GM18499 (cell line): ENCODE data around the gene CASP8.

Experiments
- ATAC-seq: cut with Tn5 transposase; IDR thresholded peaks from one replicate; pipeline ENCODE4 v1.9.1; 2021; ENCODE audit warnings: moderate number of reproducible peaks; ENCODE audit not compliant: insufficient read depth, unreplicated experiment

Gene CASP8

GRCh38 chr2:201260302-201260800, at the start of gene CASP8:
Gene CASP8, plus strand, starts transcription at chr2:201260536. Its CDS starts 5,951 bp downstream, at chr2:201266487.
- ATAC-seq = no peak

DNA sequence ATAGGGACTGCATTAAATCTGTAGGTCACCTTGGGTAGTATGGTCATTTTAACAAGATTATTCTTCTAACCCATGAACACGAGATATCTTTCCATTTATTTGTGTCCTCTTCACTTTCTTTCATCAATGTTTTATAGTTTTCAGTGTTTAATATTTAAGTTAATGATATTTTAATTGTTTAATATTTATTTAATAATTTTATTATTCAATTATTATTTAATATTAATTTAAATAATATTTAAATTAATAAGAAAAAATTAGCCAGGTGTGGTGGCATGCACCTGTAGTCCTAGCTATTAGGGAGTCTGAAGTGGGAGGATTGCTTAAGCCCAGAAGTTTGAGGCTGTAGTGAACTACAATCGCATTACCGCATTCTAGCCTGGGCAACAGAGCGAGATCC, 44.4 kb upstream of the CASP8 start:
- no peak for ATAC-seq

DNA sequence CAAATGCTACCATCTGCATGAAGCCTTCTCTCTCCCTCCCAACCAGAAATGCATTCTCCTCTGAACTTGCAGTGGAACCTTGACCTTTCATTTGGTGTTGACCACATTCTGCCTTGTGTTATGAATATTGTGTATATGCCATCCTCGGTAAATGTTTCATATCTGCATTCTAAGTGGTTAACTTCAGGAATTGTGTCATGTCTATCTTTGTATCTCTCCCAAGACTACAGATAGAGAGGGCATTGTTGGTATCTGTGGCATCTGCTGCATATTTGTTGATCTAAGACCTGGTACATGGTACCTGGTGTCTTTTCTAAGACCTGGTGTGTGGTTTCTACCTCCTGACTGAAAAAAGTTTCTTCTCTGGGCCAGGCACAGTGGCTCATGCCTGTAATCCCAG, 43.4 kb upstream of the CASP8 start:
- no peak for ATAC-seq

DNA sequence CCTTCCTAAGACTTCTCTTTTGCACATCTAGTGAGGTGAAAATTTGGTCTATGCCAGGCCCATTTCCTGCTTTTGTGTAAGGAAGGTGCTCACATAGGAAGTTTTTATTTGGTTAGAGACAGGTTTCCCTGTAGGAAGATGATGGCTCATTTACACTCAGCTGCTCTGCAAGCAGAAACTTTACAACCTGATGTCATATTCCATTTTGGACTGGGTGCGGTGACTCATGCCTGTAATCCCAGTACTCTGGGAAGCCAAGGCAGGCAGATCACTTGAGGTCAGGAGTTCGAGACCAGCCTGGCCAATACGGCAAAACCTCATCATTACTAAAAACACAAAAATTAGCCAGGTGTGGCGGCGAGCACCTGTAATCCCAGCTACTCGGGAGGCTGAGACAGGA, 41.6 kb upstream of the CASP8 start:
- ATAC-seq = no peak

DNA sequence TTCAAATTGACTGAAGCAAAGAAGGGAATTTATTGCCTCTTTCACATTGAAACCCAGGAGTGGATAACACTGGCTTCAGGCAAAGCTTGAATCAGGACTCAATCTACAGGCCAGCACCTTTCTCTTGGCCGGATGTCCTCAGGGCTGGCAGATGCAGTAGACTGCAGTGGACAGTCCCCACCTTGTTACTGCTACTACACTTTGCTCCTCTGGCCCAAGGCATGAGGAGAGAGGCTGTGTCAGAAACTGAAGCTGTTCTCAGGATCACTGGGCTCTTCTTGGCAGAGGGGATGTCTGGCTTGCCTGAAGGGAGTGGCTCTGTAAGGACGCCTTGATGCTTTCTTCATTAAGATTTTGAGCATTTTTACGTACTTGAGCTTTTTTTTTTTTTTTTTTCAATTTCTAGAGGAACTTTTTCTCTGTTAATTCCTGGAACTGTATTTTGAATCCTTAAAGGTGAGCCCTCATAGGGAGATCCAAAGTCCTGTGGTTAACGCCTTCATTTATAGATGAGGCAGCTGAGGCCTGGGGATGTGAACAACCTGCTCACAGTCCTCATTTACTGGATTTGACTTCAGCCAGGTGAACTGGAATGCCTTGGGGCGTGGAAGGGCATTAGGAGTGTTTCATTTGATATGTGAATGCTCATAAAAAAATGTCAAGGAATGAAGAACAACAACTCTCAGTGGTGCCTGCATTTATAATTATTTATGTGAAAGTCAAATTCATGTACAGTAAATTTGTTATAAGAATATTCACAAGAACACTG, 40.8 kb upstream of the CASP8 start:
- no peak for ATAC-seq

DNA sequence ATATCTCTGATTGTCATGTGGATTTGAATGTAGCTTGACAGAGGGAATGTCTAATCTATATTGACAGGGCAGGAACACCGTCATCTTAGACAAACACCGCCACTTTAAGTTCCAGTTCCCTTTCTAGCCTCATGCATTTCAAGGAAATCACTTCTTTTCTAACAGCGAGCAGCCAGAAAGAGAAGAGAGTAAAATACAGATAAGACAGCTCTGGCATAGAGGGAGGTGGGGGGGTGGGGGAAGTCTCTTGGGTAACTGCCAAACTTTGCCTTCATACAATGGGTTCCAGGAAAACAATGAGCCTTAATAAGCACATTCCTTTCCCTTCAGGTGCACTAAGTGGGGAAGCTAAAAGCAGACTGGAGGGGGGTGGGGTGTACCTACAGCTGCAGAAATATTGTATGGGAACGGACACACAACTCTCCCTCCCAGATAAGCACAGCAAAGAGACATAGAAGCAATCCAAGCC, 40.2 kb upstream of the CASP8 start:
- no peak for ATAC-seq

- ATAC-seq = peak; percentile 76
These were observed 37.0 kb upstream of the CASP8 start for GRCh38 chr2:201223089-201224073.

GRCh38 chr2:201228271-201228911, 31.9 kb upstream of the CASP8 start:
- no peak for ATAC-seq

- no peak for ATAC-seq
These were observed 31.4 kb upstream of the CASP8 start for GRCh38 chr2:201228912-201229290.

GRCh38 chr2:201231781-201232466, 28.4 kb upstream of the CASP8 start:
- no peak for ATAC-seq

GRCh38 chr2:201232467-201232815, 27.9 kb upstream of the CASP8 start:
- ATAC-seq = no peak

GRCh38 chr2:201233192-201233811, 27.0 kb upstream of the CASP8 start:
- ATAC-seq = peak; percentile 82

DNA sequence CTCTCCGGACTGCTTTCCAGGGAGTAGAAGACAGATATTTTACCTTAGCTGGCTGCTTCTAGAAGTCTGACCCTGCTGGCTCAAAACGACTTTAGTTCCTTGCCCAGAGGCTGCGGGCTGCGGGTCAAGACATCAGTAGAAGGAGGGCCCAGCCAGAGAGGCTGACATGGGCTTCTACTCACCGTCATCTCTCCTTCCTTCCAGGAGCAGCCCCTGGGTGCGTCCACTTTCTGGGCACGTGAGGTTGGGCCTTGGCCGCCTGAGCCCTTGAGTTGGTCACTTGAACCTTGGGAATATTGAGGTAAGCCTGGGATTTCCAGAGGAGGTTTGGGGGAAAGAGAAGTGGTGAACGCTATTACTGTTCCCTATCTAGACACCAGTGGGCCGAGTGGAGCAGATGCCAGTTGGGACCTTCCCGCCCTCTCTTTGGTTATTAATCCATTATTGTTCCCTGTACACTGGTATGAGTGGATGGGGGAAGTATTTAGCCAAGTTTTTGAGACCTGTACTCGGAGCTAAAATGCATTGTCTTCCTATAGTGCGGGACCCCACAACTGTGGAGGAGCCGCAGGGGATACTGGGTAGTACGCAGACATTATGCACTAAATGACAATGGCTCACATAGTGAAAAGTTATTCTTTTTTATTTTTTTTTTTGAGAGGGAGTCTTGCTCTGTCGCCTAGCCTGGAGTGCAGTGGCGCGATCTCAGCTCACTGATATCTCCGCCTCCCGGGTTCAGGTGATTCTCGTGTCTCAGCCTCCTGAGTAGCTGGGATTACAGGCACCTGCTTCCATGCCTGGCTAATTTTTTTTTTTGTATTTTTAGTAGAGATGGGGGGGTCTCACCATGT, 26.3 kb upstream of the CASP8 start:
- peak; percentile 8 for ATAC-seq

DNA sequence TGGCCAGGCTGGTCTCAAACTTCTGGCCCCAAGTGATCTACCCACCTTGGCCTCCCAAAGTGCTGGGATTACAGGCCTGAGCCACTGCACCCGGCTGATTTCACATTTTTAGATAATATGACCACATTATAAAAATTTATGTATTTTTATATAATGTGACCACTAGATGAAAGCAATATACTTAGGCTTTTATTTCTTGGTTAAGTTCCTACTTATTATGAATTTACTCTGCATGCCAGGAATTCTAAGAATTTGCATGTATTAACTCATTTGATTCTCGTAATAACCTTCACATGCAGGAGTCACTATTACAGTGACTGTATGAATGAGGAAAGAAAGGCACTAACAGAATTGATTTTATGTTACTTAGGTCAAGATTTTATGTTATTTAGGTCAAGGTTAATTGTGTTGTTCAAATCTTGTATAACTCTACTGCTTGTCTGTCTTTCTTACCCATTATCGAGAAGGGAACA, 25.6 kb upstream of the CASP8 start:
- no peak for ATAC-seq

DNA sequence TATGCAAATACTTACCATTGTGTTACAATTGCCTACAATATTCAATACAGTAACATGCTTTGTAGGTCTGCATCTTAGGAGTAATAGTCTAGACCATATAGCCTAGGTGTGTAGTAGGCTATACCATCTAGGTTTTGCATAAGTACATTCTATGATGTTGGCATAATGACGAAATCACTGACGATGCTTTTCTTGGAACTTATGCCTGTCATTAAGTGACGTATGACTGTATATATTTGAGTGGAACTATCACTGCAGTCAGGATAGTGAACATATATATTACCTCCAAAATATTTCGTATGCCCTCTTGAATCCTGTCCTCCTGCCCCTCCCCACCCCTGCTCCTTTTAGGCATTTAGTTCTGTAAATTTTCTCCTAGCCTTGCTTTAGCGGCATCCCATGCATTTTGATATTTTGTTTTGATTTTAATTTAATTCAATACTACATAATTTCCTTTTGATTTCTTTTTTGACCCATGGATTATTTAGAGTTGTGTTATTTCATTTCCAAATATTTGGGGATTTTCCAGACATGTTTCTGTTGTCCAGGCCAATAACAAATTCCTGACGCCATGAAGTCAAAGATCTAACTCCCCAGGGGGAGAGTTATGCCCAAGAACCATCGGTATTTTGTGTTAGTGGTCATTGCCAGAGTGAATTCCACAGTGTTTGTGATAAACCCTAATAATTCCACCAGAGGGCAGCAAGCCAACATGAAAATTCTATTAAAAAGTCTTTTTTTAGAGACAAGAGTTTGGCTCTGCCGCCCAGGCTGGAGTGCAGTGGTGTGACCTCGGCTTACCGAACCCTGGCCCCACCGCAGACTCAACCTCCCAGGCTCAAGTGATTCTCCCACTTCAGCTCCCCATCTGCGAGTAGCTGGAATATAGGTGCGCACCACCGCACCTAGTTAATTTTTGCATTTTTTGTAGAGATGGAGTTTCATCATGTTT, 24.2 kb upstream of the CASP8 start:
- no peak for ATAC-seq

DNA sequence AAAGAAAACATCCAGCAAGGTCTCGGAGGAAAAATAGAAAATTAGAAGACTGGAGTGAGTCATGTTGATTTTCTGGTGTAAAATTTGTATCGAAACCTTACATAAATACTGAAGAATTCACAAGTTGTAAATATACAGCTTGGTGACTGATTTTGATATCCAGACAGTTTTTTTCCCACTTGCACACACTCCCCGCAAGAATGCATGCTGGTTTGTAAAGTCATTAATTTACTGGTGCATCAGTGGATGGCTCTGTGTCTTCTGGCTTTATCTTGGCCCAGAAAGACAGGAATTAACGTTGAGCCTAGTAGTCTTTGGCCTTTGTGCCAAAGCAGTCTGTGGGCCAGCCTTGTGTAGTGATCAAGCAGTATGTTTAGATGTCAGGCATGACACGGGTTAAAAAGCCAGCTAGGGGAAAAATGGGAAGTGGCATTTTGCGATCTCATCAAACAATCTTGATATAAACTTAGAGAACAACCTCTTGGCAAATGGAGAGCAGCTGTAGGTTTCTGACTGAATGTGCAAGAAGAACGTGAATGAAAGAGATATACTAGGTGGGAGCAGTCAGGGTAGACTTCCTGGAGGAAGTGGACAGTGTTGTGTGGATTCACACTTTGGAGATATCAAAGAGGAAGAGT, 22.7 kb upstream of the CASP8 start:
- ATAC-seq = no peak
